Skin epidermis (tissue), 12 donors: ENCODE results near the gene TRPM3.

Source experiments
- H3K27ac ChIP-seq, 21 experiments: fragments of 200-600 bp; sonication (generic) in 11 of 21; one replicate each; pipeline ENCODE4 v1.5.0; 2020; ENCODE audit warnings: mild to moderate bottlenecking in 3 of 21, inconsistent platforms in 2 of 21, moderate library complexity in 2 of 21
- H3K4me3 ChIP-seq, 7 experiments: fragments of 200-600 bp; sonication (generic) in 2 of 7; one replicate each; pipeline ENCODE4 v1.5.0; 2020; ENCODE audit warnings: inconsistent platforms in 2 of 7, mild to moderate bottlenecking in 2 of 7, moderate library complexity in 1 of 7

The TRPM3 gene

DNA sequence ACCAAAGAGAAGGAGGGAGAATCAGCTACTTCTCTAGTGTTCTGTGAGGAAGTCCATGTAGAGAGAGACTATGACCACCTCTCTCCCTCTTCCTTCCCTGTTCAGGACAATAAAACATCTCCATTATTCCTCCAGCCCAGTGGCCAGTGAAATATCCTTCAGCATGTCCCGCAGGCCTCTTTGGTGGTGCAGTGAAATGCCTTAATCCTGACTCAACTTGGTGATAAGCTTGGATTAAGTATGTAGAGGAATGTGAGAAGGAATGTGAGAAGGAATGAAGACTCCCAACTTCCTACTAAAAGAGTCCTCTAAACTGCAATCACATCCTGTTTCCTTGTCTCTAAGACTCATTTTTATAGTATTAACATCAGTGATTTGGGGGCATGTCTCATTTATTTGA, 167.3 kb downstream of the TRPM3 start:
- H3K4me3 ChIP-seq, result no peak overlapping the region
- no peak overlapping the region for H3K27ac ChIP-seq

DNA sequence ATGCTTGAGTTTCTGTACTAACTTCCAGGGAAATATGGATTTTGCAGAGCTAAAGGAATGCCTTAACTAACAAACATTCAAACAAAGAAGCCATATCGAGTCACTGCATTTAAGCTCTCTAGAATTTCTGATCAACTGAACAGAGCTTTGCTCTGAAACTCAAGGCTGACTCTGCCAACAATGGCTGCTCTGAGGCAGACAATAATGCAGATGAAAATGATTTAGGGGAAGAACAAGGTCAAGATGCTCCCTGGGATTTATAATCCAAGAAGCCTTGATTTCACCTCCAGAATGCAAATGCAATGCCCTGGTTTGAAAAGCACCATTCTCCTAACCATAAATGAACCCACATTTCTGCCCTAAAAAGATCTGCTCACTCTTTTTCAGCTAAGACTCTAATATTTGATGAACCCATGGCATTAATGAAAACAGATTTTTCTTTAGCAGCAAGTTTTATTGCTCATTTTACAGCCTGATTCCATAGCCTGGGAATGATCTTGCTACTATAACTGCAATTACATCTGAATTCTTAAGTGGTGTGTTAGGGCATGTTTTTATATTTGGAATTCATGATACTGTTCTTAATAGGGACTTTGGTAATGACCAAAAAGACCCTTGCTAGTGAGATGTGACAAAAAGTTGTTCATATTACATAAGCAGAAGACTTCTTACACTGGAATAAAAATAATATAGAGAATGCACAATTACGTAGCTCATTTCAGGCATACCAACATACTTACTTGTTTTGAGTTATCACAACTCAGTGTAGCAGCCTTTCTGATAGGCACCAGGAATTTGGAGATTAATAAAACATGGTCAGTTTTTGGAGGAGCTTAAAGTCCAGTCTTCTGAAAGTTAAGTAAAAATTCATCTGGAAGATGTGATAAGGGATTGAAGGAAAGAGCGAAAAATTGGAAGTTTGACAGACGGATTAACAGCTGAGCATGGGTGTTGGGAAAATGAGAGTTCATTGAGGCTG, 169.4 kb downstream of the TRPM3 start:
- Histone ChIP-seq H3K4me3 (no peak overlapping the region), H3K27ac (no peak overlapping the region)

DNA sequence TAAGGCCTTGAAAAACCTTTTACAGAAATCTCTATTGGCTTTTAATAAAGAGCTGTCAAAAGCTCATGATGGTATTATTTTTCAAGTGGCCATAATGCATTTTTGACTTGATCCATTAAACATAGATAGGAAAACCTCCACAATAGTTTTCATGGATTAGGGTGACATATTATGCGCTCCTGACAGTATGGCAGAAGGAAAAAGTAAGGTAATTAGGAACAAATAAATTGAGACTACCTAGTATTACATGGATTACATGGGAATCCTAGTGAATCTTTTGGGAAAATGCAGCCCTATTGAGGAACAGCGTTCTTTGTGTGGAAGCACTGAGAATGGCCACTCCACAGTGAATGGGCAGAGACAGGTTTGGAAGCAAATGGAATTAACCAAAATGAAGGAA, 171.2 kb downstream of the TRPM3 start:
- Histone ChIP-seq H3K27ac (no peak overlapping the region), H3K4me3 (no peak overlapping the region)

DNA sequence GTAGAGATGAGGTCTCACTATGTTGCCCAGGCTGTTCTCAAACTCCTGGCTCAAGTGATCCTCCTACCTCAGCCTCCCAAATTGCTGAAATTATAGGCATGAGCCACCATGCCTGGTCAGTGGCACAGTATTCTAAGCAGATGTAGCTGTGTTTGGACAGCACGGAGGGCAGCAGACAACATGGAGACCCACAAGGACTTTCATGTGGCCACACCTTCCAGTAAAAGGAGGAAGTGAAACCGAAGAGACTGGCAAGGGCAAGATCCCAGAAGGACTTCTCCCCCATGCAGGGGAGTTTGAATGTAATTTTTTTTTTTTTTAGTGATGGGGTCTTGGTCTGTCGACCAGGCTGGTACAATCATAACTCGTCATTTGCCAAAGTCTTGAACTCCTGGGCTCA, 172.2 kb downstream of the TRPM3 start:
- Histone ChIP-seq H3K27ac (no peak overlapping the region), H3K4me3 (no peak overlapping the region)

DNA sequence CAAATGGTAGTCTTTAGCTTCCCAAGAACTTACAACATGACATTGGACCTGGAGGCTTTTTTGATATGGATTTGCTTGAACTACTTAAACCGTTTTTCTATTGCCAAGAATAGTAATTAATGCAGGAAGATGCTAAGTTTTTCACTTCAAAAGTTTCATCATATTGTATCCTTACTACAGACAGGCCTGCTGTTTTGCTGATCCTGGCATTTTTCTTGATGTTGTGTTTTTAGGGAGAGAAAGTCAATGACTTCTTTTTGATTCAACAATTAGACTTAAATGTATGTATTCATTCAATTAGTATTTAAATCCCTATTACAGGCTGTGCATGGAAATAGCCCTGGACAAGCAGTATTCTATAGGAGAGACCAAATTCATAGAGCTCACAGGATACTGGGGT, 172.7 kb downstream of the TRPM3 start:
- Histone ChIP-seq H3K27ac (no peak overlapping the region), H3K4me3 (no peak overlapping the region)

DNA sequence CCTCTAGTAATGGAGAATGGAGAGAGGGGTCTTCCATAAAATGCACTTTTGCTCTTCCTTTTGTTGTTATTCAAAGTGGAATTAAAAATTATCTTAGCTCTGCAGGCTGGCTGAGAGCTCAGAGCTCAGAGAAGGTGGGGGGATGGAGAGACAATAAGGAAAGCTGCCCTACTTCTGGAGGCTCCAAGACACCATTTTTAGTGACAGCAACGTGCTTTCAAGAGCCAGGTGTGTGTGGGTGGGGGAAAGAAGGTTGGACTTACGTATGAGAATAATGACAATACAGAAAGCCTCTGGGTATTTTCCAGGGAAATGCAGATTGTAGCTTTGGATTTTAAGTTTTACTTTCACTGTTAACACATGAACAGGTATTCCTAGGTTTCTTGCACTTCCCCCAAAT, 173.9 kb downstream of the TRPM3 start:
- Histone ChIP-seq H3K4me3 (no peak overlapping the region), H3K27ac (no peak overlapping the region)

DNA sequence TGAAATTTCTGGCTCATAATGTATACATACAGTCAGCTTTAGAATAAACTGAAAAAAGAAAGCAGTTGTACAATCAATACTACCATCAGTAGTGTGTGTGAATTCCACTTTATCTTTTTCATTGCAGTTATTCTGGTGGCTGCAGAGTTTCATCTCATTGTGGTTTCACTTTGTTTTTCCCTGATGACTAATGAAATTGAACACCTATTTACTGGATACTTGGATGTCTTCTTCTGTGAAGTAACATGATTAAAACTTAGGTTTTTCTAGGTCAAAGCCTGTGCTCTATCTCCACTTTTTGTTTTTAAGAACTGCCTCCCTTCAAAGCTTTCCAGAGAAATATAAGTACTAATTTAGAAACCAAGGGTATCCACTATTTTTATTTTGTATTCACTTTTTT, 174.3 kb downstream of the TRPM3 start:
- Histone ChIP-seq H3K27ac (no peak overlapping the region), H3K4me3 (no peak overlapping the region)

DNA sequence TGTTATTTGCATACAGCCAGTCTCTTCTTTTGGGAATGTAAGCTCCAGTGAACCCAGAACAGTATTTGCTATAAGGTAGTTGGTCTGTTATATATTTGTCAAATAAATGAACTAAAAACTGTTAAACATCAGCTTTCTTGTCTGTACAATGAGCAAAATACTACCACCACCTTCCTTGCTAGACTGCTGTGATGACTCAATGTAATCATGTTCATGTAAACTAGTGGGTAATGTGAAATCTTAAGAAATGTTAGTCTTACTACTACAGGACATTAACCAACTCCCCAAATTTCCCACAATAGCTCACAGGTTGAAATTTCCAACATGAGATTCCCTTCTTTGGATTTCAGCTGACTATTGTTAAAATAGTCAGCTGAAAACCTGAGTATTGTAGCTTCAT, 176.1 kb downstream of the TRPM3 start:
- Histone ChIP-seq H3K27ac (no peak overlapping the region), H3K4me3 (no peak overlapping the region)

DNA sequence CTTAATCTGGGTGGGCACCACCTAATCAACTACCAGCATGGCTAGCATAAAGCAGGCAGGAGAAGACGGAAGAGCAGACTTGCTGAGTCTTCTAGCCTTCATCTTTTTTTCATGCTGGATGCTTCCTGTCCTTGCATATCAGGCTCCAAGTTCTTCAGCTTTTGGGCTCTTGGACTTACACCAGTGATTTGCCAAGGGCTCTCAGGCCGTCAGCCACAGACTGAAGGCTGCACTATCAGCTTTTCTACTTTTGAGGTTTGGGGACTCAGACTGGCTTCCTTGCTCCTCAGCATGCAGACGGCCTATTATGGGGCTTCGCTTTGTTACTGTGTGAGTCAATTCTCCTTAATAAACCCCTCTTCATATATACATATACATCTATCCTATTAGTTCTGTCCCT, 180.2 kb downstream of the TRPM3 start:
- H3K4me3 ChIP-seq, result no peak overlapping the region
- H3K27ac ChIP-seq, result no peak overlapping the region

DNA sequence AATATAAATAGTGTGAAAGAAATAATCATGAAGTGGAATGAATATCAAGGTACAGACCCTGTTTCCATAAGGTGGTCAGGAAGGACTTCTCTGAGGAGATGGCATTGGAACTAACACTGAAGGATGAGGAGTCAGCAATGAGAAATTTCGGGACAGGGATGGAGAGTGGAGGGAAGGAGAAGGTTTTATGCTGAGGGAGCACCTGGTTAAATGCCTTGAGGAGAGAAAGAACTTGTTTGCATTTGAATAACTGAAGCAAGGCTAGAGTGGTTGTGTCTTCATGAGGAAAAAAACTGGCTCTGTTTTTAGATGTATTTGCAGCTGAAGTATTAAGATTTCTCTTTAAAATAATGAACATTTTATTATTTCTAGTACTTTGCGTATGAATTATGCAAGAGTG, 180.8 kb downstream of the TRPM3 start:
- H3K27ac ChIP-seq, result no peak overlapping the region
- no peak overlapping the region for H3K4me3 ChIP-seq

DNA sequence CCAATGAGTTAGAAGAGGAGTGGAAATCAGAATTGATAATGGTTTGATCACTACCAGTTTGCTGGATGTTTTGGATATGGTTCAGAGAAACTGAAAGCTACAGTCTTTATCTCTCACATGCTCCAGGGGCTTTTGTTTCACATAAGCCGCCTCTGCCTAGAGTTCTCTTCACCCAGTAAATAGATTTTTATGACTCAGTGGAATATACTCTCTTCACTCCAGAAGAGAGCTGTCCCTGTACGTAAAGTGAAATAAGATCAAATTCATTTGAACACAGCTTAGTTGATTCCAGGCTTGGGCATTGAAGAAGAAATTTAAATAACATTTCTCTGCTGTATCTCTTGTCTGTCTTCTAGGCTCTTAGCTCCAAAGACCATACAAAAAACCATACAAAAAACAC, 184.9 kb downstream of the TRPM3 start:
- Histone ChIP-seq H3K4me3 (no peak overlapping the region), H3K27ac (no peak overlapping the region)

DNA sequence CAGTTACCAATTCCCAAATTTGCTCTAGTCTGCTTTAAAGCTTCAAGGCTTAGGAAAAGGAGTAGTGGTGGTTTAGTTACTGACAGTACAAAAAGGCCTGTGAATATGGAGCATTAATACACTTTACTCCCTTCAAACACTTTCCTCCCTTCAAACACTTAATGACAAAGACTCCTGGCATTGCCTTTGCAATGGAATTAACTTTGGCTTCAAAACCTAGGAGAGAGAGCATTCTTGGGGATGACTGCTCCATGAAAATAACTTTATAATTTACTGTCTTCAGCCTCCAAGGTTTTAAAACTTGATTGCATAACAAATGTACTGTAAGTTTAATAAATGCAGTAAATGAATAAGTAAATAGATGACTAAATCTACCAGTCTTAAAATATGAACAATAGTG, 185.6 kb downstream of the TRPM3 start:
- Histone ChIP-seq H3K4me3 (no peak overlapping the region), H3K27ac (no peak overlapping the region)

DNA sequence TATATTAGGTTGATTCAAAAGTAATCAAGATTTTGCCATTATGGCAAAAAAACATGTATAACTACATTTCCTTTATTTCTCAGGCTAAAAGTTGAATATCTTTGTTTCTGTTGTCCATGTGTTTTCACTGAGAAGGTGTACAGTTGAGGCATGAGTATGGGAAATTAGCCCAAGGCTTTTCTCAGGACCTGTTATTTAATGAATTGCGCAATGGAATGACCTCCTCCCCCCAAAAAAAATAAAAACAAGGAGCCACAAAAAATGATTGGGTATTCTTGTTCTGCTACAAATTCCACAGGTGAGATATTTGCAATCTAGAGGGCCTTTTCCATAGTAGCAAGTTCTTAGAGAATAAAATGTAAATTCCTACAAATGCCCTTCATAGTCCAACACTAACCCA, 186.8 kb downstream of the TRPM3 start:
- no peak overlapping the region for H3K27ac ChIP-seq
- H3K4me3 ChIP-seq, result no peak overlapping the region

DNA sequence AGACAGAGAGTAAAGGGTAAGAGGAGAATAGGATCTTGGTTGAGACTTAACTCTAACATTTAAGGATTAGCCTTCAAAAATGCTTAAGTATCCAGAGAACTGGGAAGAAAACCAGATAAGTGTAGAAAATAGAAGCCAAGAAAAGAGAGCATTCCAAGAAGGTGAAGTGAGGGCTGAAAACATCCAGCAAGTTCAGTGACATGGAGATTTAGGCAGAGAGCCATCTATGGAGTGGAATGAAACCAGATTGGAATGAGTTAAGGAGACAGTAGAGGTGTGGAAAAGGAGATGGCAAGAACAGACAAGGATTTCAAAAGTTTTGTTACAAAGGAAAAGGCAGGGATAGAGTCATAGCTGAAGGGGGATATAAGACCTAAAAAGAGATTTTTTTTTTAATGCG, 188.1 kb downstream of the TRPM3 start:
- Histone ChIP-seq H3K4me3 (no peak overlapping the region), H3K27ac (no peak overlapping the region)

DNA sequence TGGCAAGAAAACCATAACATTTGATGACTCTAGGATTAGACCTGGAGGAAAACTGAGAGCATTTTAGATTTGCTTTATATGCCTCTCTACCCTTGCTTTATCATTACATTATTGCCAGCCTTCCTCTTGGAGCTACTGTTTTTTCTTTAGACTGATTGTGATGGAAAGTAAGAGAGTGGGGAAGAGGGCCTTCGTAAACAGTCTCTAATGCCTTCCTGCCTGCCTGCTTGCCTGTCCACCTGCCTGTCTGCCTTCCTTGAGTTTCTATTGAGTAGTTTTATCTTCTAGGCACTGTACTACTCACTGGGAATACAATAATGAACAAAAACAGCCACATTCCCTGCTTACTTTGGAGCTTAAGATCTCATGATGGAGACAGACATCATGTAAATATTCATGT, 189.3 kb downstream of the TRPM3 start:
- no peak overlapping the region for H3K27ac ChIP-seq
- H3K4me3 ChIP-seq, result no peak overlapping the region

DNA sequence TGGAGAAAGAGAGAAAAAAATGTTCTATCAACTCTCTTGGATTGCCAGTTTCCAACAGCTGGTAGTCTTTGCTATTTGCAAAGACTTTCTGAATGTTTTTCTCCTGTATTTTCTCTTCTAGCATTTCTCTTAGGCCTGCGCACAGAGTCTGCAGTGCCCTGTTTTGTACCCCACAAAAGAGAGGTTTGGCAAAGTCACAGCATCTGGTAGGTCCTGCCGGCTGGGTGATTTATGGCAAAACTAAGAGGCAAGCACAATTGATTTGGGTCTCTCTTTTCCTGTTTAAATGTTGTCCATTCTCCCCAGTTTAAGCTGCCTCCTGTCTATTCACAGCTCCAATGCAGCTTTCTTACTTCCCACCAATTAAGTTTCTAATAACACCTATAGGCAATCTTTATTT, 193.9 kb downstream of the TRPM3 start:
- Histone ChIP-seq H3K4me3 (no peak overlapping the region), H3K27ac (no peak overlapping the region)

DNA sequence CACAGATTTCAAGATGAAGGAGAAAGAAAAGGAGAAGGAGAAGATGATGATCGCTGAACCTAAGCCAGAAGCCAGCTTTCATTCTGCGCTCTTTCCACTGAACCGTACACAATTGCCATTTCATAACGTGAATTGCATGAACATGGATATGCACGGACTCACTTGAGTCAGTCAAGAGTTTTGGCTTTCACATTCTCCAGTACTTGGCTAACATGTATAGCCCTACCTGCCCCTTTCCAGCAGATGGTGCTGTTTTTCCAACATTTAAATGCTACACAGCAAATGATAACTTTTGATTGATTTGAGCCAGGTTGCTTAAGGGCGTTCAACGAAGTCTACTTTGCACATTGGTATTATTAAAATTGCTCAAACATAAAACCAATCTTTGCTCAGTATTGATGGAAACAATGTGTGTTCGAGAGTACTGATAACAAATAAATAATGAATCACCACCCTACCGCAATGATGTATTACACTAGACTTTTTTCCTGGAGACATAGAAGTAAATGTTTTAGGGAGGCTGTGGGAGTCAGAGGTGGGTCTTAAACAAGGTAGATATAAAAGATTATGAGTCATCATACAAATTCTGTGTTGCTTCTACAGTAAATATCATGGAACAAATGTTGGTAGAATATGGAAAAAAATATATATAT, 196.4 kb downstream of the TRPM3 start:
- Histone ChIP-seq H3K4me3 (peak overlapping the region in 1 of 7 experiments; percentile 15), H3K27ac (peak overlapping the region in 1 of 21 experiments; percentile 38)

DNA sequence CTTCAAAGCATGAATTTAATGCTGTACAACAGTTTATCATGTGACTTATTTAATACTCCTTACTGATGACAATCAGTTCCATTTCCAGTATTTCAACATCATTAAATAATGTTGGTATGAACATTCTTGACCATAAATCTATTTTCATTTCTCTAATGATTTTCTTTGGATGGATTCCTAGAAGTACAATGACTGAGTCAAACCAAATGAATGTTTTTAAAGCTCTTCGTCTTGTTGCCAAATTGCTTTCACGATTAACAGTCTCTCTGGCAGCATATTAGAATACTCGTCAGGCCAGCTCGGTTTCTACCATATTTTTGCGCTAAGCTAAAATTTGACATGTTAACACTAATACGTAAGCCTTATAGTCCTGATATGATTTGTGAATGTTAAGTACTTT, 197.0 kb downstream of the TRPM3 start:
- peak overlapping the region in 1 of 21 experiments; percentile 65 for H3K27ac ChIP-seq
- H3K4me3 ChIP-seq, result no peak overlapping the region

DNA sequence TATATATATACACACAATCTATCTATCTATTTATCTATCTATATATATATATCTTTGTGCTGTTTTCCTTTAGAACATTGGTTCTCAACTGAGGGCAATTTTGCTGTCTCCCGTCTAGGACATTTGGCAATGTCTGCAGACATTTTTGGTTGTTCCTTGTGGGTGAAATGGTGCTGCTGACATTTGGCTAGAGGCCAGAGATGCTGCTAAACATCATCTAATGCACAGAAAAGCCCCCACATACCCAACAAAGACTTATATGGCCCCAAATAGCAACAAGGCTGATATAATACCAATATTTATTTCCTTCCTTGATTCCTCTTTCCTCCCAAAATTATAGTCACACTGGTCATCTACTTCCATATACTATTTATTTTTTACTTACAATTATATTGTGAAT, 197.5 kb downstream of the TRPM3 start:
- Histone ChIP-seq H3K27ac (peak overlapping the region in 3 of 21 experiments; percentile 32 to 69 (median 65)), H3K4me3 (no peak overlapping the region)

DNA sequence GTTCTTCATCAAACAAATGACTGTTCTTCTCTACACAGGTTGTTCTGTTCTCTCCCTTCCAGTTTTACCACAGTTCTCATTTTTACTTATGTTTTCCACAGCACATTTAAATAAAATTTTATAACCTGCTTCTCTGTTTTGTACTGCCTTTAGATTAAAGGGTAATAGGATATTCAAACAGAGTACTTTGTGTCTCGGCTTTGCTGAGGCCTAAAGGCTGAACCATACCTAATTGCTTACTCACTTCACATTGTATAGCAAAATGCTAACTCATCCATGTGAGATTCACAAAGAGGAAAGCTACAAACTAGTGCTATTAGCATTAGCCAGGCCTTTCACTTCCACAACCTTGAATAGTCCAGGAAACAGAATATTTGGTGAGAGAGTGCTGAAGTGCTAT, 200.3 kb downstream of the TRPM3 start:
- no peak overlapping the region for H3K4me3 ChIP-seq
- no peak overlapping the region for H3K27ac ChIP-seq

DNA sequence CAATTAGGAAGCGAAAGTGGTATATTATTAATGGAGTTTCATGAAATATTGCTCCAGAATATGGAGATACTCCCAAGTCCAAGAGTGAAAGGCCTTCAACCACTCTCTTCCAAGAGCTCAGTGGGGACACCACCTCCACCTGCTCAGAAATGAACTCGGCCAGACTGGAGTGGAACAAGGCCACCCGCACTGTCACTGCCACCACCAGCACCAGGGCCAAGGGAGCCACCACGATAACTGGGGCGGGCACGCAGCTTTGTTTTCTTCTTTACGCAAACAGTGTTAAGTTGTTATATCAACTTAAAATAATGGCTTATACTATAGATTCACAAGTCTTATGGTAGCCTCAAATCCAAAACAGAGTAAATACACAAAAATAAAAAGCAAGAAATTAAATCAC, 204.1 kb downstream of the TRPM3 start:
- Histone ChIP-seq H3K27ac (no peak overlapping the region), H3K4me3 (no peak overlapping the region)
